Osteocyte (in vitro differentiated cells): ENCODE data around the gene ZFPL1. TPM values are rescaled to one million over a fixed set of nuclear protein-coding genes. Genes with fewer than 3 reads are reported as not detected.

ENCODE experiments used
- DNase-seq: peaks from one replicate; pipeline ENCODE4 v3.0.0; 2021; ENCODE audit warnings: mixed read lengths; ENCODE audit not compliant: unreplicated experiment; ENCODE audit errors: extremely low spot score
- H3K27ac Mint-ChIP-seq: one replicate; pipeline ENCODE4 v1.8.0; 2021; ENCODE audit warnings: mild to moderate bottlenecking, mixed read lengths; ENCODE audit not compliant: unreplicated experiment
- H3K27me3 Mint-ChIP-seq: one replicate; pipeline ENCODE4 v1.8.0; 2021; ENCODE audit warnings: mixed read lengths; ENCODE audit not compliant: unreplicated experiment
- H3K36me3 Mint-ChIP-seq: one replicate; pipeline ENCODE4 v1.8.0; 2021; ENCODE audit warnings: mixed read lengths; ENCODE audit not compliant: unreplicated experiment
- H3K4me1 Mint-ChIP-seq: one replicate; pipeline ENCODE4 v1.8.0; 2021; ENCODE audit warnings: mixed read lengths; ENCODE audit not compliant: unreplicated experiment
- H3K4me3 Mint-ChIP-seq: one replicate; pipeline ENCODE4 v1.8.0; 2021; ENCODE audit warnings: mild to moderate bottlenecking, moderate library complexity, mixed read lengths; ENCODE audit not compliant: unreplicated experiment
- H3K9me3 Mint-ChIP-seq: one replicate; pipeline ENCODE4 v1.8.0; 2021; ENCODE audit warnings: mixed read lengths; ENCODE audit not compliant: unreplicated experiment
- CTCF ChIP-seq: fragments of 200-600 bp; sonication (generic); IDR thresholded peaks from 2 replicates; pipeline ENCODE4 v1.5.0; 2021; ENCODE audit warnings: antibody characterized with exemption, mild to moderate bottlenecking, moderate library complexity
- total RNA-seq: library from RNA; stranded (reverse); gene quantifications from 2 replicates; pipeline ENCODE4 v1.2.1, GENCODE V29; 2021

ZFPL1 gene
- total RNA-seq, 1 donor from 2014 or later, result 55.3 TPM

GRCh38 chr11:65111744-65112545, 27.9 kb downstream of the ZFPL1 start, which contains the start of gene TM7SF2:
Gene TM7SF2, plus strand, starts transcription at chr11:65111872. Its CDS starts 144 bp downstream, at chr11:65112016.
- Mint-ChIP-seq H3K9me3 (no peaks in the 10 kb centered on the region), H3K27ac (peak within 1 kb of the TSS; percentile 77), H3K36me3 (no peaks in the 10 kb centered on the region), H3K27me3 (no peaks in the 10 kb centered on the region), H3K4me3 (peak within 1 kb of the TSS; percentile 86), H3K4me1 (peaks cover 28% of the 10 kb centered on the region)
- peak; percentile 96 for DNase-seq
- TF ChIP-seq CTCF, result no peak

GRCh38 chr11:65112546-65113360, 28.7 kb downstream of the ZFPL1 start:
- DNase-seq, result no peak
- no peaks in the 10 kb centered on the region for H3K36me3 Mint-ChIP-seq
- TF ChIP-seq CTCF, result peak; percentile 97
- no peaks in the 10 kb centered on the region for H3K9me3 Mint-ChIP-seq
- H3K4me3 Mint-ChIP-seq, result peak overlapping the region; percentile 86
- peak overlapping the region; percentile 4 for H3K27ac Mint-ChIP-seq
- no peaks in the 10 kb centered on the region for H3K27me3 Mint-ChIP-seq
- H3K4me1 Mint-ChIP-seq, result peaks cover 28% of the 10 kb centered on the region

GRCh38 chr11:65113361-65113756, 29.3 kb downstream of the ZFPL1 start:
- Mint-ChIP-seq H3K36me3 (peaks cover 2% of the 10 kb centered on the region), H3K27me3 (no peaks in the 10 kb centered on the region), H3K27ac (peak overlapping the region; percentile 4), H3K9me3 (no peaks in the 10 kb centered on the region), H3K4me1 (peaks cover 30% of the 10 kb centered on the region), H3K4me3 (peak overlapping the region; percentile 86)
- no peak for TF ChIP-seq CTCF
- DNase-seq, result no peak

GRCh38 chr11:65113839-65114238, 29.8 kb downstream of the ZFPL1 start:
- H3K36me3 Mint-ChIP-seq, result peaks cover 4% of the 10 kb centered on the region
- peak overlapping the region; percentile 86 for H3K4me3 Mint-ChIP-seq

More at GRCh38 chr11:65113839-65114238, 29.8 kb downstream of the ZFPL1 start:
- Mint-ChIP-seq H3K27me3 (no peaks in the 10 kb centered on the region), H3K9me3 (no peaks in the 10 kb centered on the region), H3K4me1 (peaks cover 30% of the 10 kb centered on the region), H3K27ac (no peak overlapping the region)
- no peak for TF ChIP-seq CTCF
- DNase-seq, result no peak
